ENCODE measurements around the gene GSTO1.

GRCh38 chr10:104254493-104255310 is at the start of gene GSTO1:
- TF ChIP-seq, protein P1, sequence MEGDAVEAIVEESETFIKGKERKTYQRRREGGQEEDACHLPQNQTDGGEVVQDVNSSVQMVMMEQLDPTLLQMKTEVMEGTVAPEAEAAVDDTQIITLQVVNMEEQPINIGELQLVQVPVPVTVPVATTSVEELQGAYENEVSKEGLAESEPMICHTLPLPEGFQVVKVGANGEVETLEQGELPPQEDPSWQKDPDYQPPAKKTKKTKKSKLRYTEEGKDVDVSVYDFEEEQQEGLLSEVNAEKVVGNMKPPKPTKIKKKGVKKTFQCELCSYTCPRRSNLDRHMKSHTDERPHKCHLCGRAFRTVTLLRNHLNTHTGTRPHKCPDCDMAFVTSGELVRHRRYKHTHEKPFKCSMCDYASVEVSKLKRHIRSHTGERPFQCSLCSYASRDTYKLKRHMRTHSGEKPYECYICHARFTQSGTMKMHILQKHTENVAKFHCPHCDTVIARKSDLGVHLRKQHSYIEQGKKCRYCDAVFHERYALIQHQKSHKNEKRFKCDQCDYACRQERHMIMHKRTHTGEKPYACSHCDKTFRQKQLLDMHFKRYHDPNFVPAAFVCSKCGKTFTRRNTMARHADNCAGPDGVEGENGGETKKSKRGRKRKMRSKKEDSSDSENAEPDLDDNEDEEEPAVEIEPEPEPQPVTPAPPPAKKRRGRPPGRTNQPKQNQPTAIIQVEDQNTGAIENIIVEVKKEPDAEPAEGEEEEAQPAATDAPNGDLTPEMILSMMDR (IDR thresholded peaks at IDR 0.05): no peak
- TF ChIP-seq POLR2A (IDR thresholded peaks at IDR 0.05): no peak

Measured in testis (tissue), 2 donors.